BLaER1 treated with 17β-estradiol and CSF1 and Interleukin-3, amounts not matched to agents 10 nM and 100 nM (cell line): Measurements from ENCODE around the gene GMNC.

ENCODE experiments used
- H3K27ac ChIP-seq, 11 experiments: shearing (Covaris generic); formaldehyde crosslinking; 2 replicates each; pipeline ENCODE4 v1.8.1; 2022
- H3K27me3 ChIP-seq, 11 experiments: shearing (Covaris generic); formaldehyde crosslinking; 2 replicates each; pipeline ENCODE4 v1.8.1; 2022
- H3K36me3 ChIP-seq, 11 experiments: shearing (Covaris generic); formaldehyde crosslinking; 2 replicates each; pipeline ENCODE4 v1.8.1; 2022
- H3K4me1 ChIP-seq, 10 experiments: shearing (Covaris generic); formaldehyde crosslinking; 2 replicates each; pipeline ENCODE4 v1.8.1; 2022
- H3K4me2 ChIP-seq, 11 experiments: shearing (Covaris generic); formaldehyde crosslinking; 2 replicates each; pipeline ENCODE4 v1.8.1; 2022
- H3K4me3 ChIP-seq, 10 experiments: shearing (Covaris generic); formaldehyde crosslinking; 2 replicates each; pipeline ENCODE4 v1.8.1; 2022
- H3K9ac ChIP-seq, 11 experiments: shearing (Covaris generic); formaldehyde crosslinking; 2 replicates each; pipeline ENCODE4 v1.8.1; 2022
- H3K9me3 ChIP-seq, 11 experiments: shearing (Covaris generic); formaldehyde crosslinking; replicated peaks in 1 of 11; 2 replicates each; pipeline ENCODE4 v1.8.1; 2022
- H4K20me1 ChIP-seq, 11 experiments: shearing (Covaris generic); formaldehyde crosslinking; 2 replicates each; pipeline ENCODE4 v1.8.1; 2022
- Cebpa-rat ChIP-seq, 11 experiments: shearing (Covaris generic); IDR thresholded peaks; 2 replicates each; pipeline ENCODE4 v1.8.1; 2022

GMNC gene

GRCh38 chr3:190825386-190826016, 37.0 kb downstream of the GMNC start:
- H4K20me1 ChIP-seq, result no peaks in the 10 kb centered on the region
- no peak overlapping the region for H3K4me3 ChIP-seq
- H3K27me3 ChIP-seq, result no peaks in the 10 kb centered on the region
- 0 out of 22 replicates have a peak, but pooled peaks of 1 of the 11 experiments have one; percentile 7 for TF ChIP-seq Cebpa-rat (IDR thresholded peaks at IDR 0.05)
- no peaks in the 10 kb centered on the region for H3K4me1 ChIP-seq
- no peak overlapping the region for H3K27ac ChIP-seq
- no peak overlapping the region for H3K4me2 ChIP-seq
- no peak overlapping the region for H3K9ac ChIP-seq
- H3K9me3 ChIP-seq, result no peaks in the 10 kb centered on the region
- H3K36me3 ChIP-seq, result no peaks in the 10 kb centered on the region

GRCh38 chr3:190811775-190812480, 50.6 kb downstream of the GMNC start:
- H3K9ac ChIP-seq, result no peak overlapping the region
- no peak overlapping the region for H3K27ac ChIP-seq
- no peak overlapping the region for H3K4me2 ChIP-seq
- TF ChIP-seq Cebpa-rat (IDR thresholded peaks at IDR 0.05), result no peak
- no peaks in the 10 kb centered on the region for H3K9me3 ChIP-seq
- no peaks in the 10 kb centered on the region for H3K4me1 ChIP-seq
- no peak overlapping the region for H3K4me3 ChIP-seq
- no peaks in the 10 kb centered on the region for H3K36me3 ChIP-seq
- no peaks in the 10 kb centered on the region for H4K20me1 ChIP-seq
- H3K27me3 ChIP-seq, result no peaks in the 10 kb centered on the region

- Histone ChIP-seq H3K36me3 (no peaks in the 10 kb centered on the region), H3K27ac (no peak overlapping the region), H4K20me1 (no peaks in the 10 kb centered on the region), H3K4me1 (no peaks in the 10 kb centered on the region), H3K4me2 (no peak overlapping the region), H3K27me3 (no peaks in the 10 kb centered on the region), H3K9me3 (no peaks in the 10 kb centered on the region), H3K4me3 (no peak overlapping the region), H3K9ac (no peak overlapping the region)
- TF ChIP-seq Cebpa-rat (IDR thresholded peaks at IDR 0.05), result no peak
Measured at GRCh38 chr3:190810957-190811356, 51.5 kb downstream of the GMNC start.

GRCh38 chr3:190809351-190809750, 53.1 kb downstream of the GMNC start:
- H3K4me2 ChIP-seq, result no peak overlapping the region
- TF ChIP-seq Cebpa-rat (IDR thresholded peaks at IDR 0.05), result no peak
- H3K27me3 ChIP-seq, result no peaks in the 10 kb centered on the region
- no peaks in the 10 kb centered on the region for H3K36me3 ChIP-seq
- no peak overlapping the region for H3K9ac ChIP-seq
- no peaks in the 10 kb centered on the region for H4K20me1 ChIP-seq
- H3K4me1 ChIP-seq, result no peaks in the 10 kb centered on the region
- no peak overlapping the region for H3K27ac ChIP-seq
- no peaks in the 10 kb centered on the region for H3K9me3 ChIP-seq
- H3K4me3 ChIP-seq, result no peak overlapping the region

GRCh38 chr3:190807719-190808375, 54.6 kb downstream of the GMNC start:
- H3K4me1 ChIP-seq, result no peaks in the 10 kb centered on the region
- H3K36me3 ChIP-seq, result no peaks in the 10 kb centered on the region
- H3K4me3 ChIP-seq, result no peak overlapping the region
- H3K27ac ChIP-seq, result no peak overlapping the region
- no peak overlapping the region for H3K9ac ChIP-seq
- H3K9me3 ChIP-seq, result no peaks in the 10 kb centered on the region
- H3K27me3 ChIP-seq, result no peaks in the 10 kb centered on the region
- no peak for TF ChIP-seq Cebpa-rat (IDR thresholded peaks at IDR 0.05)
- no peaks in the 10 kb centered on the region for H4K20me1 ChIP-seq
- no peak overlapping the region for H3K4me2 ChIP-seq
